HEK293 (cell line): ENCODE data around the gene GPR15.

Source experiments
- HOXC10 ChIP-seq: sonication (generic); formaldehyde crosslinking; IDR thresholded peaks from 2 replicates; pipeline ENCODE4 v1.8.1; 2023; ENCODE audit warnings: mild to moderate bottlenecking, missing genetic modification reagents
- OVOL3 ChIP-seq: fragments of 450-650 bp; formaldehyde crosslinking; IDR thresholded peaks from 2 replicates; pipeline ENCODE4 v1.5.1; 2016; ENCODE audit warnings: missing biosample characterization, missing genetic modification characterization
- SP3 ChIP-seq: fragments of 450-650 bp; formaldehyde crosslinking; IDR thresholded peaks from 2 replicates; pipeline ENCODE4 v1.5.1; 2016; ENCODE audit warnings: missing biosample characterization, missing genetic modification characterization
- ZBTB49 ChIP-seq: fragments of 450-650 bp; formaldehyde crosslinking; IDR thresholded peaks from 2 replicates; pipeline ENCODE4 v1.5.1; 2016; ENCODE audit warnings: missing biosample characterization, missing genetic modification characterization, low read depth
- ZNF157 ChIP-seq: fragments of 450-650 bp; formaldehyde crosslinking; IDR thresholded peaks from 2 replicates; pipeline ENCODE4 v1.5.1; 2016; ENCODE audit warnings: missing biosample characterization, missing genetic modification characterization
- ZNF184 ChIP-seq: fragments of 450-650 bp; IDR thresholded peaks from 2 replicates; pipeline ENCODE4 v1.5.1; 2018; ENCODE audit warnings: missing biosample characterization, mild to moderate bottlenecking, missing genetic modification characterization
- ZNF24 ChIP-seq: fragments of 450-650 bp; formaldehyde crosslinking; IDR thresholded peaks from 2 replicates; pipeline ENCODE4 v1.5.1; 2016; ENCODE audit warnings: missing biosample characterization, missing genetic modification characterization
- ZNF335 ChIP-seq: fragments of 450-650 bp; formaldehyde crosslinking; conservative IDR thresholded peaks from 2 replicates; pipeline ENCODE4 v1.5.1; 2016; ENCODE audit warnings: missing biosample characterization, missing genetic modification characterization
- ZNF416 ChIP-seq: fragments of 450-650 bp; formaldehyde crosslinking; IDR thresholded peaks from 2 replicates; pipeline ENCODE4 v1.5.1; 2016; ENCODE audit warnings: missing biosample characterization, missing genetic modification characterization
- ZNF433 ChIP-seq: fragments of 450-650 bp; formaldehyde crosslinking; IDR thresholded peaks from 2 replicates; pipeline ENCODE4 v1.5.1; 2016; ENCODE audit warnings: missing biosample characterization, missing genetic modification characterization, low read depth
- ZNF521 ChIP-seq: fragments of 450-650 bp; formaldehyde crosslinking; IDR thresholded peaks from 2 replicates; pipeline ENCODE4 v1.5.1; 2017; ENCODE audit warnings: missing biosample characterization, mild to moderate bottlenecking, missing genetic modification characterization
- ZNF558 ChIP-seq: fragments of 450-650 bp; formaldehyde crosslinking; IDR thresholded peaks from 2 replicates; pipeline ENCODE4 v1.5.1; 2016; ENCODE audit warnings: missing biosample characterization, missing genetic modification characterization
- ZNF560 ChIP-seq: fragments of 450-650 bp; formaldehyde crosslinking; IDR thresholded peaks from 2 replicates; pipeline ENCODE4 v1.5.1; 2017; ENCODE audit warnings: missing biosample characterization, missing genetic modification characterization, borderline replicate concordance
- ZNF629 ChIP-seq: fragments of 450-650 bp; formaldehyde crosslinking; IDR thresholded peaks from 2 replicates; pipeline ENCODE4 v1.5.1; 2017; ENCODE audit warnings: missing biosample characterization, missing genetic modification characterization
- ZNF660 ChIP-seq: fragments of 450-650 bp; IDR thresholded peaks from 2 replicates; pipeline ENCODE4 v1.5.1; 2018; ENCODE audit warnings: missing biosample characterization, mild to moderate bottlenecking, missing genetic modification characterization
- ZNF777 ChIP-seq: fragments of 450-650 bp; formaldehyde crosslinking; IDR thresholded peaks from 2 replicates; pipeline ENCODE4 v1.5.1; 2017; ENCODE audit warnings: missing biosample characterization, missing genetic modification characterization, borderline replicate concordance
- ZSCAN5A ChIP-seq: fragments of 450-650 bp; formaldehyde crosslinking; IDR thresholded peaks from 2 replicates; pipeline ENCODE4 v1.5.1; 2016; ENCODE audit warnings: missing biosample characterization, missing genetic modification characterization
- TF ChIP-seq, protein P1 (sequence below): fragments of 450-650 bp; formaldehyde crosslinking; IDR thresholded peaks from 2 replicates; pipeline ENCODE4 v1.5.1; 2017; ENCODE audit warnings: missing biosample characterization, missing genetic modification characterization
- TF ChIP-seq, protein P2 (sequence below): fragments of 450-650 bp; formaldehyde crosslinking; IDR thresholded peaks from 2 replicates; pipeline ENCODE4 v1.5.1; 2016; ENCODE audit warnings: missing biosample characterization, missing genetic modification characterization
- TF ChIP-seq, protein P3 (sequence below): fragments of 450-650 bp; formaldehyde crosslinking; IDR thresholded peaks from 2 replicates; pipeline ENCODE4 v1.5.1; 2016; ENCODE audit warnings: missing biosample characterization, missing genetic modification characterization
- TF ChIP-seq, protein P4 (sequence below): fragments of 450-650 bp; formaldehyde crosslinking; IDR thresholded peaks from 2 replicates; pipeline ENCODE4 v1.5.1; 2016; ENCODE audit warnings: missing biosample characterization, missing genetic modification characterization, low read depth
- TF ChIP-seq, protein P5 (sequence below): fragments of 450-650 bp; formaldehyde crosslinking; IDR thresholded peaks from 2 replicates; pipeline ENCODE4 v1.5.1; 2017; ENCODE audit warnings: missing biosample characterization, missing genetic modification characterization
- TF ChIP-seq, protein P6 (sequence below): fragments of 450-650 bp; formaldehyde crosslinking; IDR thresholded peaks from 2 replicates; pipeline ENCODE4 v1.5.1; 2016; ENCODE audit warnings: missing biosample characterization, missing genetic modification characterization

GPR15 gene

GRCh38 chr3:98522544-98523281 is 9.1 kb upstream of the GPR15 start, which contains the start of gene CLDND1 (continued):
- TF ChIP-seq ZNF660 (tag by site-specific recombination) = no peak
- no peak for TF ChIP-seq ZBTB49 (tag by site-specific recombination)
- TF ChIP-seq ZNF777 (tag by site-specific recombination) = no peak
- no peak for TF ChIP-seq ZNF157 (tag by site-specific recombination)
- peak; percentile 83 for TF ChIP-seq ZNF629
- TF ChIP-seq, protein P1, sequence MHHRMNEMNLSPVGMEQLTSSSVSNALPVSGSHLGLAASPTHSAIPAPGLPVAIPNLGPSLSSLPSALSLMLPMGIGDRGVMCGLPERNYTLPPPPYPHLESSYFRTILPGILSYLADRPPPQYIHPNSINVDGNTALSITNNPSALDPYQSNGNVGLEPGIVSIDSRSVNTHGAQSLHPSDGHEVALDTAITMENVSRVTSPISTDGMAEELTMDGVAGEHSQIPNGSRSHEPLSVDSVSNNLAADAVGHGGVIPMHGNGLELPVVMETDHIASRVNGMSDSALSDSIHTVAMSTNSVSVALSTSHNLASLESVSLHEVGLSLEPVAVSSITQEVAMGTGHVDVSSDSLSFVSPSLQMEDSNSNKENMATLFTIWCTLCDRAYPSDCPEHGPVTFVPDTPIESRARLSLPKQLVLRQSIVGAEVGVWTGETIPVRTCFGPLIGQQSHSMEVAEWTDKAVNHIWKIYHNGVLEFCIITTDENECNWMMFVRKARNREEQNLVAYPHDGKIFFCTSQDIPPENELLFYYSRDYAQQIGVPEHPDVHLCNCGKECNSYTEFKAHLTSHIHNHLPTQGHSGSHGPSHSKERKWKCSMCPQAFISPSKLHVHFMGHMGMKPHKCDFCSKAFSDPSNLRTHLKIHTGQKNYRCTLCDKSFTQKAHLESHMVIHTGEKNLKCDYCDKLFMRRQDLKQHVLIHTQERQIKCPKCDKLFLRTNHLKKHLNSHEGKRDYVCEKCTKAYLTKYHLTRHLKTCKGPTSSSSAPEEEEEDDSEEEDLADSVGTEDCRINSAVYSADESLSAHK (tag by site-specific recombination) = no peak
- TF ChIP-seq, protein P2, sequence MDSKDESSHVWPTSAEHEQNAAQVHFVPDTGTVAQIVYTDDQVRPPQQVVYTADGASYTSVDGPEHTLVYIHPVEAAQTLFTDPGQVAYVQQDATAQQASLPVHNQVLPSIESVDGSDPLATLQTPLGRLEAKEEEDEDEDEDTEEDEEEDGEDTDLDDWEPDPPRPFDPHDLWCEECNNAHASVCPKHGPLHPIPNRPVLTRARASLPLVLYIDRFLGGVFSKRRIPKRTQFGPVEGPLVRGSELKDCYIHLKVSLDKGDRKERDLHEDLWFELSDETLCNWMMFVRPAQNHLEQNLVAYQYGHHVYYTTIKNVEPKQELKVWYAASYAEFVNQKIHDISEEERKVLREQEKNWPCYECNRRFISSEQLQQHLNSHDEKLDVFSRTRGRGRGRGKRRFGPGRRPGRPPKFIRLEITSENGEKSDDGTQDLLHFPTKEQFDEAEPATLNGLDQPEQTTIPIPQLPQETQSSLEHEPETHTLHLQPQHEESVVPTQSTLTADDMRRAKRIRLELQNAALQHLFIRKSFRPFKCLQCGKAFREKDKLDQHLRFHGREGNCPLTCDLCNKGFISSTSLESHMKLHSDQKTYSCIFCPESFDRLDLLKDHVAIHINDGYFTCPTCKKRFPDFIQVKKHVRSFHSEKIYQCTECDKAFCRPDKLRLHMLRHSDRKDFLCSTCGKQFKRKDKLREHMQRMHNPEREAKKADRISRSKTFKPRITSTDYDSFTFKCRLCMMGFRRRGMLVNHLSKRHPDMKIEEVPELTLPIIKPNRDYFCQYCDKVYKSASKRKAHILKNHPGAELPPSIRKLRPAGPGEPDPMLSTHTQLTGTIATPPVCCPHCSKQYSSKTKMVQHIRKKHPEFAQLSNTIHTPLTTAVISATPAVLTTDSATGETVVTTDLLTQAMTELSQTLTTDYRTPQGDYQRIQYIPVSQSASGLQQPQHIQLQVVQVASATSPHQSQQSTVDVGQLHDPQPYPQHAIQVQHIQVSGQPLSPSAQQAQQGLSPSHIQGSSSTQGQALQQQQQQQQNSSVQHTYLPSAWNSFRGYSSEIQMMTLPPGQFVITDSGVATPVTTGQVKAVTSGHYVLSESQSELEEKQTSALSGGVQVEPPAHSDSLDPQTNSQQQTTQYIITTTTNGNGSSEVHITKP (tag by site-specific recombination) = peak; percentile 98
- peak; percentile 79; the same call in 1 of the 2 replicates for TF ChIP-seq ZNF335
- no peak for TF ChIP-seq ZNF416 (tag by site-specific recombination)
- TF ChIP-seq ZNF433 (tag by site-specific recombination) = no peak
- no peak for TF ChIP-seq ZNF184
- TF ChIP-seq ZNF521 (tag by site-specific recombination) = no peak
- TF ChIP-seq, protein P3, sequence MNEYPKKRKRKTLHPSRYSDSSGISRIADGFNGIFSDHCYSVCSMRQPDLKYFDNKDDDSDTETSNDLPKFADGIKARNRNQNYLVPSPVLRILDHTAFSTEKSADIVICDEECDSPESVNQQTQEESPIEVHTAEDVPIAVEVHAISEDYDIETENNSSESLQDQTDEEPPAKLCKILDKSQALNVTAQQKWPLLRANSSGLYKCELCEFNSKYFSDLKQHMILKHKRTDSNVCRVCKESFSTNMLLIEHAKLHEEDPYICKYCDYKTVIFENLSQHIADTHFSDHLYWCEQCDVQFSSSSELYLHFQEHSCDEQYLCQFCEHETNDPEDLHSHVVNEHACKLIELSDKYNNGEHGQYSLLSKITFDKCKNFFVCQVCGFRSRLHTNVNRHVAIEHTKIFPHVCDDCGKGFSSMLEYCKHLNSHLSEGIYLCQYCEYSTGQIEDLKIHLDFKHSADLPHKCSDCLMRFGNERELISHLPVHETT (tag by site-specific recombination) = no peak
- no peak for TF ChIP-seq ZNF560 (tag by site-specific recombination)
- TF ChIP-seq, protein P4, sequence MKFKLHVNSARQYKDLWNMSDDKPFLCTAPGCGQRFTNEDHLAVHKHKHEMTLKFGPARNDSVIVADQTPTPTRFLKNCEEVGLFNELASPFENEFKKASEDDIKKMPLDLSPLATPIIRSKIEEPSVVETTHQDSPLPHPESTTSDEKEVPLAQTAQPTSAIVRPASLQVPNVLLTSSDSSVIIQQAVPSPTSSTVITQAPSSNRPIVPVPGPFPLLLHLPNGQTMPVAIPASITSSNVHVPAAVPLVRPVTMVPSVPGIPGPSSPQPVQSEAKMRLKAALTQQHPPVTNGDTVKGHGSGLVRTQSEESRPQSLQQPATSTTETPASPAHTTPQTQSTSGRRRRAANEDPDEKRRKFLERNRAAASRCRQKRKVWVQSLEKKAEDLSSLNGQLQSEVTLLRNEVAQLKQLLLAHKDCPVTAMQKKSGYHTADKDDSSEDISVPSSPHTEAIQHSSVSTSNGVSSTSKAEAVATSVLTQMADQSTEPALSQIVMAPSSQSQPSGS (tag by site-specific recombination) = no peak
- TF ChIP-seq, protein P5, sequence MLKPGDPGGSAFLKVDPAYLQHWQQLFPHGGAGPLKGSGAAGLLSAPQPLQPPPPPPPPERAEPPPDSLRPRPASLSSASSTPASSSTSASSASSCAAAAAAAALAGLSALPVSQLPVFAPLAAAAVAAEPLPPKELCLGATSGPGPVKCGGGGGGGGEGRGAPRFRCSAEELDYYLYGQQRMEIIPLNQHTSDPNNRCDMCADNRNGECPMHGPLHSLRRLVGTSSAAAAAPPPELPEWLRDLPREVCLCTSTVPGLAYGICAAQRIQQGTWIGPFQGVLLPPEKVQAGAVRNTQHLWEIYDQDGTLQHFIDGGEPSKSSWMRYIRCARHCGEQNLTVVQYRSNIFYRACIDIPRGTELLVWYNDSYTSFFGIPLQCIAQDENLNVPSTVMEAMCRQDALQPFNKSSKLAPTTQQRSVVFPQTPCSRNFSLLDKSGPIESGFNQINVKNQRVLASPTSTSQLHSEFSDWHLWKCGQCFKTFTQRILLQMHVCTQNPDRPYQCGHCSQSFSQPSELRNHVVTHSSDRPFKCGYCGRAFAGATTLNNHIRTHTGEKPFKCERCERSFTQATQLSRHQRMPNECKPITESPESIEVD (tag by site-specific recombination) = no peak
- no peak for TF ChIP-seq HOXC10 (CRISPR knock-in tag)
- TF ChIP-seq ZNF558 (tag by site-specific recombination) = no peak
- TF ChIP-seq OVOL3 (tag by site-specific recombination) = no peak
- no peak for TF ChIP-seq ZNF24 (tag by site-specific recombination)
- TF ChIP-seq ZSCAN5A (tag by site-specific recombination) = no peak
- peak; percentile 94 for TF ChIP-seq SP3 (tag by site-specific recombination)
- TF ChIP-seq, protein P6, sequence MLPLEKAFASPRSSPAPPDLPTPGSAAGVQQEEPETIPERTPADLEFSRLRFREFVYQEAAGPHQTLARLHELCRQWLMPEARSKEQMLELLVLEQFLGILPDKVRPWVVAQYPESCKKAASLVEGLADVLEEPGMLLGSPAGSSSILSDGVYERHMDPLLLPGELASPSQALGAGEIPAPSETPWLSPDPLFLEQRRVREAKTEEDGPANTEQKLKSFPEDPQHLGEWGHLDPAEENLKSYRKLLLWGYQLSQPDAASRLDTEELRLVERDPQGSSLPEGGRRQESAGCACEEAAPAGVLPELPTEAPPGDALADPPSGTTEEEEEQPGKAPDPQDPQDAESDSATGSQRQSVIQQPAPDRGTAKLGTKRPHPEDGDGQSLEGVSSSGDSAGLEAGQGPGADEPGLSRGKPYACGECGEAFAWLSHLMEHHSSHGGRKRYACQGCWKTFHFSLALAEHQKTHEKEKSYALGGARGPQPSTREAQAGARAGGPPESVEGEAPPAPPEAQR (tag by site-specific recombination) = no peak
